GM19324 (cell line): ENCODE data around the gene CKAP2.
"Not testable (repeated sequence)": the region's sequence is repeated elsewhere in the genome, so short reads cannot be mapped to it uniquely, and the experiment has no call there.

ENCODE experiments used
- ATAC-seq: cut with Tn5 transposase; IDR thresholded peaks from one replicate; pipeline ENCODE4 v1.9.1; 2021; ENCODE audit warnings: mild to moderate bottlenecking, moderate library complexity; ENCODE audit not compliant: unreplicated experiment, low FRiP score

CKAP2 gene

GRCh38 chr13:52523323-52523722 is 68.0 kb downstream of the CKAP2 start:
- not testable (repeated sequence) for ATAC-seq
